Fibroblast of villous mesenchyme (primary cell): ENCODE results near the gene GSG1. TPM values are rescaled to one million over a fixed set of nuclear protein-coding genes. Genes with fewer than 3 reads are reported as not detected.
"Not testable (repeated sequence)": the region's sequence is repeated elsewhere in the genome, so short reads cannot be mapped to it uniquely, and the experiment has no call there.

Experiments used
- DNase-seq: peaks from one replicate; pipeline ENCODE4 v3.0.0-alpha.2; 2010; ENCODE audit warnings: low read depth
- H3K4me3 ChIP-seq: 2 replicates; pipeline ENCODE4 v1.5.1; 2011; ENCODE audit warnings: low read depth, mild to moderate bottlenecking, low read length
- CTCF ChIP-seq: IDR thresholded peaks from 2 replicates; pipeline ENCODE4 v1.5.1; 2012; ENCODE audit warnings: low read depth, mild to moderate bottlenecking, low read length; ENCODE audit not compliant: insufficient read depth
- total RNA-seq: library from RNA; depleted of rRNA; stranded (reverse); fragments of >200 nt; gene quantifications from 2 replicates; pipeline ENCODE4 v1.2.3, GENCODE V29; 2012

GSG1 gene
- total RNA-seq, 1 donor, result 11.2 TPM

GRCh38 chr12:13042666-13043230, 60.7 kb downstream of the GSG1 start:
- no peak for TF ChIP-seq CTCF
- H3K4me3 ChIP-seq, result no peak overlapping the region
- DNase-seq, result no peak

- no peak for TF ChIP-seq CTCF
- DNase-seq, result no peak
Observed at GRCh38 chr12:13041224-13041623, 62.2 kb downstream of the GSG1 start.

GRCh38 chr12:13039328-13039956, 64.0 kb downstream of the GSG1 start:
- TF ChIP-seq CTCF, result no peak
- no peak overlapping the region for H3K4me3 ChIP-seq
- peak; percentile 32 for DNase-seq

More at GRCh38 chr12:13041224-13041623, 62.2 kb downstream of the GSG1 start:
- H3K4me3 ChIP-seq, result no peak overlapping the region

- no peak overlapping the region for H3K4me3 ChIP-seq
- no peak for TF ChIP-seq CTCF
- peak; percentile 25 for DNase-seq
Observed at GRCh38 chr12:13038491-13039161, 64.8 kb downstream of the GSG1 start.

- DNase-seq, result peak; percentile 39
- no peak for TF ChIP-seq CTCF
Observed at GRCh38 chr12:13036881-13037280, 66.6 kb downstream of the GSG1 start.

GRCh38 chr12:13035335-13035734, 68.1 kb downstream of the GSG1 start:
- DNase-seq, H3K4me3 ChIP-seq: not testable (repeated sequence)

More at GRCh38 chr12:13036881-13037280, 66.6 kb downstream of the GSG1 start:
- H3K4me3 ChIP-seq, result no peak overlapping the region

Other genes starting within 250 kb of the GSG1 start
- 25.8 and 127 TPM in 2 replicates for gene GPRC5A, start 212.1 kb downstream of the GSG1 start, total RNA-seq
- not detected in 2 replicates for gene GPRC5D, start 151.5 kb downstream of the GSG1 start, total RNA-seq
- gene HEBP1, start 103.4 kb downstream of the GSG1 start, total RNA-seq, result 12.2 and 19.9 TPM in 2 replicates
- gene FAM234B, start 59.3 kb downstream of the GSG1 start, total RNA-seq, result 5.8 and 10.8 TPM in 2 replicates
- gene EMP1, start 93.1 kb upstream of the GSG1 start, total RNA-seq, result 52.2 and 75.6 TPM in 2 replicates